Inflammatory macrophage treated with lipopolysaccharide for 4 hours (primary cell): ENCODE measurements around the gene RSRC1.
A peak's percentile ranks its signal among the peaks of the same experiment; 100 is the strongest.
"Not testable (repeated sequence)": the region's sequence is repeated elsewhere in the genome, so short reads cannot be mapped to it uniquely, and the experiment has no call there.

Experiments used
- DNase-seq: peaks from one replicate; pipeline ENCODE4 v3.0.0-alpha.2; 2020

Gene RSRC1, protein sequence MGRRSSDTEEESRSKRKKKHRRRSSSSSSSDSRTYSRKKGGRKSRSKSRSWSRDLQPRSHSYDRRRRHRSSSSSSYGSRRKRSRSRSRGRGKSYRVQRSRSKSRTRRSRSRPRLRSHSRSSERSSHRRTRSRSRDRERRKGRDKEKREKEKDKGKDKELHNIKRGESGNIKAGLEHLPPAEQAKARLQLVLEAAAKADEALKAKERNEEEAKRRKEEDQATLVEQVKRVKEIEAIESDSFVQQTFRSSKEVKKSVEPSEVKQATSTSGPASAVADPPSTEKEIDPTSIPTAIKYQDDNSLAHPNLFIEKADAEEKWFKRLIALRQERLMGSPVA

DNA sequence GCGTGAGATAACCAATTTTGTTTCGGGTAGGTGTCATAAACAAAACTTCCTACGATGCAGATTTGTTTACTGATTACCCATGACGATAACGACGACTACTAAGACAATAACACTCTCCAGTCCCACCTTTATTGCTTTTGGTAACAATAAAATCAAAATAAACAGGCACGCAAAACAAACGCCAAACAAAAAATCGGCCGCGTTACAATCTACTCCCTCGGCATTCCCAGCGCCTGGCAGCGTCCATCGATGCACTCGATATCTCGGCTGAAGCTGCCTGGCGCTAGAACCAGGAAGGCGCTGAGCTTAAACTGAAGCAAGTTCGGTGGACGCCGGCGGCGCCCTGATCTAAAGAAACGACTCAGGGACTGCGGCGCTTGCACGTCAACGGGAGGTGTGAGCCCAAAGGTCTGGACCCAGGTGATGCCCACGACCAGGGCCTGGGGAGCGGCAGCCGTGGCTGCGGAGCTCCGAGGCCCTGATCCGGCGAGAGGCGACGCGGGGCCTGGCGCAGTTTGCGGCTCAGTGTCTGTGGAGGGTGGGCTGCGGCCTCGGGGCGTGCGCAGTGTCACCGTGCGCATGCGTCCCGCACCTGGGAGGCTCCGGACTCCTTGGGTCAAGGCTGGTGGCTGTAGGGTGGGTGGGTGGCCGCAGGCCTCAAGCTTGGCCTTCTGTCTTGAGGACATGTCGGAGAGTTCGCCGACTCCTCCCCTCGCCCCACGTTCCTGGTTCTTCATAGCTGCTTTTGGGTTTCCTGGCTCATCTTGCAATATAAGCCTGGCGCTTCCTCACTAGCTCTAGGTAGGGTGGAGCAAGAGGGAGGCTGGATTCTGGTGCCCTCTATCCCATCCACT lies at the start of gene RSRC1:
Gene RSRC1, plus strand, starts transcription at position 286 of the 854 bp plus-strand sequence. CDS start 12,016 bp downstream, outside the sequence.
- peak; percentile 88 for DNase-seq

DNA sequence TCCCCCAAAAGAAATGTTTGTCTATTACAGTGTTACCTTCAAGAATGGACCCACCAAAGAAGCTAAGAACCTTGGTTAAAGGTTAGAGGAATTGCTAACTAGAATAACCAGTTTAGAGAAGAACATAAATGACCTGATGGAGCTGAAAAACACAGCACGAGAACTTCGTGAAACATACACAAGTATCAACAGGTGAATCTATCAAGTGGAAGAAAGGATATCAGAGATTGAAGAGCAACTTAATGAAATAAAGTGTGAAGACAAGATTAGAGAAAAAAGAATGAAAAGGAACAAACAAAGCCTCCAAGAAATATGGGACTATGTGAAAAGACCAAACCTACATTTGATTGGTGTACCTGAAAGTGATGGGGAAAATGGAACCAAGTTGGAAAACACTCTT lies 44.3 kb upstream of the RSRC1 start:
- DNase-seq = not testable (repeated sequence)

- no peak for DNase-seq
Observed at GRCh38 chr3:158072790-158073189, 37.1 kb upstream of the RSRC1 start.

DNA sequence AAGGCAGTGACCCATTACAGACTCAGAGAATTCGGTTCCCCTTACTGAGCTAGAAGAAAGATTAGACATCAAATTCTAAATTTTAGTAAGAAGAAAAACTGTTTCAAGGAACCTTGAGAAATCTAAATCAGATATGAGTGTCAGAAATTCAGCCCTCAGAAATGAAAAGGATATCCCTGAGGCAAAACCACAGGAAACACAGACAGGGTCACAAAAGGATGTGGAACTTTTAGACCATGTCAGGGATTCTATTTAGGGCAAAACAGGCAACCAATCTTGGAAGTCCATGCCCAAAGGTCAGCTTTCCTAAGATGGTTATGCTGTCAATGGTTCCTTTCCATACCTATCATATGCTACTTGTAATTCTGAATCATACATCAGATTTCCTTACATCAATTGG lies 35.3 kb upstream of the RSRC1 start:
- DNase-seq = no peak

GRCh38 chr3:158079599-158079998 lies 30.3 kb upstream of the RSRC1 start:
- DNase-seq = no peak

- no peak for DNase-seq
Observed at GRCh38 chr3:158084651-158085050, 25.2 kb upstream of the RSRC1 start.

DNA sequence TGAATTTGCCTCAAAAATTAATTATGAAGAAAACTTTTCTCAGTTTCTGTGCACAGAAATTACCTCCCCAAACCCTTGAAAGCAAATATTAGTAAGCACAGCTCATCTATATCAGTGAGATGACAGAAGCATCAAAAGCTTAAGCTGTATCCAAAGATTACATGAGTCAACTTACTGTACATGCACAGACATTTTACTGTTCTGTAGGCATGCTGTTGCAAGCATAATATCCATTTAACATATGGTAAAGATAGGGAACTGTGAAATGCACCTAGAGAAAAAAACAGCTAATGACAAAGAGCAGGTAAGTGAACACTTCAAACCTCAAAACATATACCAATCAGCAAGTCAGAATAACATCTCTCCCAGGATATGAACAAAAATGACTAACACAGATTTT lies 24.5 kb upstream of the RSRC1 start:
- DNase-seq = no peak

GRCh38 chr3:158085931-158086330 lies 24.0 kb upstream of the RSRC1 start:
- no peak for DNase-seq

DNA sequence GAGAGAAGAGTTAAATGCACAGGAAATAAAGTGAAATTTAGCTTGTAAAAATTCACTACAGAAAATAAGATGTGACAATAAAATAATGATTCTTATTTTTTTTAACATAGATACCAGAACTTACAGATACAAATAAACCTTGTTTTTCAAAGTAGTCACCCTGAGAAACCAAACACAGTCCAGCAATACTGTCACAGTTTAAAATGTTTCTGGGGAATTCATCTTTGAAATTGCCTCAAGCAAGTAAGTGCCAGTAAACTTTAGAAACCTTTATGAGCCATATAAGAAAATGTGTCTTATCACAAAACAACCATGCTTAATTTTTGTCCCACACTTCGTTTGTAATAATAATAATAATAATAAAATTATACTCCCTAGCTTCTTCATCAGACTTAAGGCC lies 23.5 kb upstream of the RSRC1 start:
- no peak for DNase-seq

DNA sequence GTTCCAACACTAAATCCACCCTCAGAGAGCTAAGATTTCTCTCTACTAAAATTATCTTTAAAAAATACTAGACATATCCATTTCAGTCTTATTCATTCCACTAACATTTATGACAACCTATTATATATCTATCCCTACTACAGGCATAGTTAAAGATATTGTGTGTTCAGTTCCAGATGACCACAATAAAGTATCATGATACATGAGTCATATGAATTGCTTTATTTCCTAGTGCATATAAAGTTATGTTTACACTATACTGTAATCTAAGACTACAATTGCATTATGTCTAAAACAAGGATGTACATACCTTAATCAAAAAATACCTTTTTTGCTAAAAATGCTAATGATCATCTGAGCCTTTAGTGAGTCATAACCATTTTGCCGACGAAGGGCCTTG lies 23.1 kb upstream of the RSRC1 start:
- no peak for DNase-seq

- no peak for DNase-seq
Observed at GRCh38 chr3:158091531-158091930, 18.4 kb upstream of the RSRC1 start.

- DNase-seq = no peak
Observed at GRCh38 chr3:158093526-158093925, 16.4 kb upstream of the RSRC1 start.

DNA sequence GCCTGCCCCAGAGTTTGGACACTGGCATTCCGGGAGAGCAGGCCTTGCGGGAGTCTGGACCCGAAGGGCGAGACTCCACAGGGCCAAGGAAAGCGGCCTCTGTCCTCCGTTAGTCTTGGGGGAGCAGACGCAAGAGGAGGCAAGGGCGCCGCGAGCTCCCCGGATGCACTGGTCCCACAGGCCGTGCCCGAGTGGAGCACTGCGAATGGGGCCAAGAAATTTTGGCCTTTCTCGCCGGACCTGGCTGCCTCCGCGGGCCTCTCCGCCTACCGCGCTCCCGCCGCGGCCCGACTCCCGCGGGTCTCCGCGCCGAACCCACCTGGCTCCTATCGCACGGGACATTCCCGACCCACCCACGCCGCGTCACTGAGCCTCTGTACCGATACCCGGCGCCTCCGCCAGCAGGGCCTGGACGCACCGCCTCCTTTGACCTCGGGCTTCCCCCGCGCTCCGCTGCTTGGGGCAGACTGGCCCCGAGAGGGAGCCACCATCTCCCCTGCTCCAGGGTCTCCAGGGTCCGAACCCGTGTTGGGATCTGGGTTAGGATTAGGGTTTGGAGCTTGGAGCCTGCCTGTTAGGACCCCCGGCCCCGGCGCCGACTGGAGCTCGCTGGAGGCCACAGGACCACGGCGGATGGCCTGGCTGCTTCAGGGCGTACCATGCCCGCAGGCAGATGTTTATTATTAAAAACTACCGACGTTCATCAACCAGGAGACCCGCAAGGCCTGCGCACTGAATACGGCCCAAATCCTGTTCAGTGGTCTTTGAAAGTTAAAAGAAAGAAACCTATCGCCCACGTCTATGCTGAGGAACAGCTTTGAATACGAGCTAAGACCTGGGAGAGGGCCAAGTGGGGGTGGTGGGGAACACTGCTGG lies 15.4 kb upstream of the RSRC1 start:
- no peak for DNase-seq

- DNase-seq = no peak
Observed at GRCh38 chr3:158095111-158095813, 14.6 kb upstream of the RSRC1 start.

GRCh38 chr3:158095814-158096704 lies 13.8 kb upstream of the RSRC1 start:
- no peak for DNase-seq

- DNase-seq = peak; percentile 42
Observed at GRCh38 chr3:158097081-158097592, 12.8 kb upstream of the RSRC1 start.

- peak; percentile 66 for DNase-seq
Observed at GRCh38 chr3:158097593-158098308, 12.1 kb upstream of the RSRC1 start.

- DNase-seq = no peak
Observed at GRCh38 chr3:158098309-158098639, 11.6 kb upstream of the RSRC1 start.

DNA sequence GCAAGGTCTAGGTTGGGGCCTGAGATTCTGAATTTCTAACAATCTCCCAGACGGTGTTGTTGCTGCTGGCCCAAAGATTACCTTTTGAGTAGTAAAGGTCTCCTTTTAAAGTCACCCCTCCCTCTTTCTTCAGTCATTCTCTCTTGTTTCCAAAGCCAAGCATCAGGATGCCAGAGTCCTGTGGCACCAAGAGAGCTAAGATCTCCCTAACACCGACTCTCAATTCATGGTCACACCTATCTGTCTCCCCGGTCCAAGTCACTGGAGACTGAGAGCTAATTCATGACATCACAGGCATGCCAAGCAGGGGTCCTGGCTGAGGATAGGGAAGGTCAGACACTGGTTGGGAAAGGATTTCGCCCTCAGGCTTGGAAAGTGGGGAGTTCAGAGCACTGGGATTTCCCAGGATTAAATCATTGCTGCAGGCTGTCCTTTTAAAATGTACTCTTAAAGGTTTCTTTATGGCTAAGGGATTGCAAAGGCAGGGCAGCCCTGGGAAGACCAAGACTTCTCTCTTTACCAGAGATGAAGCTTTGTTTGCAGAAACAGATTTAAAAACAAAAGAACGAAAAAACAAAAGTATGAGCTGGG lies 11.0 kb upstream of the RSRC1 start:
- no peak for DNase-seq

GRCh38 chr3:158100681-158101080 lies 9.2 kb upstream of the RSRC1 start:
- DNase-seq = no peak
